HepG2 (cell line): Measurements from ENCODE around the gene KEL.

Experiments
- TP53 ChIP-seq: sonication (generic); formaldehyde crosslinking; conservative IDR thresholded peaks from 2 replicates; pipeline ENCODE4 v1.4.0; 2020; ENCODE audit warnings: missing genetic modification reagents
- ZNF782 ChIP-seq: sonication (generic); formaldehyde crosslinking; IDR thresholded peaks from 2 replicates; pipeline ENCODE4 v1.4.0; 2020; ENCODE audit warnings: missing genetic modification reagents, mild to moderate bottlenecking, borderline replicate concordance

DNA sequence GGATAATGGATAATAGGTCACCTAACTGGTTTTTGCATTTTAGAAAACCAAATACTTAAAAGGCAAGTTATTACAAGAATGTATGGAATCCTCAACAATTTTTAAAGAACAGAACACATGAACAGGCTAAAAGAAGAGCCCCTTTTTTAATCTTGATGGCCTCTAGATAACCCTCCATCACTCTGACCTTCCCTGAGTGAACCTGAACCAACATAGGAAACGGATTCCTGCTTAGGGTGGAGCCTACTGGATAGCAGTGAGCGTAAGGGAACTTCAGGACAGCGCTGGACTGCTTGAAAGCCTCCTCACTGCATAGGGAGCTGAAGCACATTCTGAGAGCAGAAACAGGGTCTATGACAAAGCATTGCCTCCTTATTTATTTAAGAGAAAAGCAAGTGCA, 49.1 kb downstream of the KEL start:
- TF ChIP-seq ZNF782, result no peak
- no peak for TF ChIP-seq TP53
